SK-N-SH (cell line): ENCODE results near the gene DOCK4. TPM values are rescaled to one million over a fixed set of nuclear protein-coding genes. Genes with fewer than 3 reads are reported as not detected.

Experiments
- CTCF ChIA-PET: fragments of 300-600, 350-600 bp; formaldehyde crosslinking; extraction: SDS; loops from one replicate; lab custom pipeline; 2021; lab: Yijun Ruan, JAX
- POLR2A ChIA-PET: fragments of 350-600 bp; sonication (Branson Sonifier 250); formaldehyde crosslinking; extraction: SDS; loops from one replicate; lab custom pipeline; 2020; ENCODE audit warnings: antibody characterized with exemption, inconsistent platforms; lab: Yijun Ruan, JAX
- DNase-seq: peaks from one replicate; pipeline ENCODE4 v3.0.0; 2012
- H2AFZ ChIP-seq: fragments of 200-600 bp; sonication (generic); 2 replicates; pipeline ENCODE4 v1.8.1; 2016; ENCODE audit warnings: antibody characterized with exemption, mild to moderate bottlenecking, low read depth
- H3F3A ChIP-seq: fragments of 200-600 bp; sonication (generic); replicated peaks from 2 replicates; pipeline ENCODE3; 2016; ENCODE audit warnings: antibody characterized with exemption, mild to moderate bottlenecking; ENCODE audit not compliant: insufficient read depth
- H3K27ac ChIP-seq, 2 experiments: fragments of 200-500 bp in 1 of 2; fragments of 200-600 bp in 1 of 2; sonication (Bioruptor generic) in 1 of 2; sonication (generic), shearing (Covaris generic) in 1 of 2; 2 replicates each; pipeline versions ENCODE4 v1.5.1 to v1.6.1; 2014 to 2016; ENCODE audit warnings: low read depth in 2 of 2, inconsistent platforms in 1 of 2, low read length in 1 of 2, mild to moderate bottlenecking in 1 of 2, mixed read lengths in 1 of 2
- H3K27me3 ChIP-seq: fragments of 200-600 bp; sonication (generic), shearing (Covaris generic); 2 replicates; pipeline ENCODE4 v1.6.1; 2016; ENCODE audit warnings: mixed run types; ENCODE audit not compliant: insufficient read depth
- H3K36me3 ChIP-seq, 2 experiments: fragments of 200-500 bp in 1 of 2; fragments of 200-600 bp in 1 of 2; sonication (Bioruptor generic) in 1 of 2; sonication (generic) in 1 of 2; replicated peaks in 1 of 2; 2 replicates each; pipeline versions ENCODE3 to v1.5.1; 2014 to 2016; ENCODE audit warnings: low read length in 1 of 2, mild to moderate bottlenecking in 1 of 2; ENCODE audit not compliant: insufficient read depth in 2 of 2, control insufficient read depth in 1 of 2
- H3K4me1 ChIP-seq, 2 experiments: fragments of 200-500 bp in 1 of 2; fragments of 200-600 bp in 1 of 2; sonication (Bioruptor generic) in 1 of 2; sonication (generic), shearing (Covaris generic) in 1 of 2; 2 replicates each; pipeline versions ENCODE4 v1.5.1 to v1.6.1; 2014 to 2016; ENCODE audit warnings: low read depth in 1 of 2, low read length in 1 of 2, mixed run types in 1 of 2; ENCODE audit not compliant: insufficient read depth in 2 of 2, control insufficient read depth in 1 of 2
- H3K4me2 ChIP-seq: fragments of 200-600 bp; sonication (generic), shearing (Covaris generic); 2 replicates; pipeline ENCODE4 v1.6.1; 2017; ENCODE audit warnings: mixed run types
- H3K4me3 ChIP-seq, 2 experiments: fragments of 200-500 bp in 1 of 2; fragments of 200-600 bp in 1 of 2; sonication (Bioruptor generic) in 1 of 2; sonication (generic), shearing (Covaris generic) in 1 of 2; 2 replicates each; pipeline versions ENCODE4 v1.5.1 to v1.8.1; 2014 to 2016; ENCODE audit warnings: low read depth in 2 of 2, inconsistent platforms in 1 of 2, low read length in 1 of 2, mild to moderate bottlenecking in 1 of 2, mixed read lengths in 1 of 2, moderate library complexity in 1 of 2
- H3K79me2 ChIP-seq: fragments of 200-600 bp; sonication (generic); 2 replicates; pipeline ENCODE4 v1.8.1; 2017; ENCODE audit warnings: mild to moderate bottlenecking; ENCODE audit not compliant: insufficient read depth
- H3K9ac ChIP-seq: fragments of 200-600 bp; sonication (generic); 2 replicates; pipeline ENCODE4 v1.6.1; 2017; ENCODE audit warnings: mixed run types
- H3K9me2 ChIP-seq: fragments of 200-600 bp; sonication (generic); 2 replicates; pipeline ENCODE4 v1.6.1; 2017; ENCODE audit warnings: mixed run types
- H3K9me3 ChIP-seq: fragments of 200-600 bp; sonication (generic); 2 replicates; pipeline ENCODE4 v1.6.1; 2017; ENCODE audit warnings: mixed run types, mild to moderate bottlenecking, moderate library complexity
- H4K20me1 ChIP-seq: fragments of 200-600 bp; sonication (generic); 2 replicates; pipeline ENCODE4 v1.6.1; 2017; ENCODE audit warnings: mild to moderate bottlenecking, mixed run types; ENCODE audit not compliant: insufficient read depth
- ELF1 ChIP-seq: IDR thresholded peaks from 2 replicates; pipeline ENCODE4 v1.4.0; 2012
- EZH2phosphoT487 ChIP-seq: fragments of 200-600 bp; sonication (generic); IDR thresholded peaks from 2 replicates; pipeline ENCODE4 v1.6.1; 2017; ENCODE audit warnings: low read depth, mixed run types, mild to moderate bottlenecking, antibody characterized with exemption, moderate library complexity, borderline replicate concordance
- FOSL2 ChIP-seq: IDR thresholded peaks from 2 replicates; pipeline ENCODE4 v1.4.0; 2012; ENCODE audit warnings: low read depth, mild to moderate bottlenecking, moderate library complexity, borderline replicate concordance
- FOXJ3 ChIP-seq: sonication (generic); formaldehyde crosslinking; IDR thresholded peaks from 2 replicates; pipeline ENCODE4 v1.5.1; 2020; ENCODE audit warnings: mild to moderate bottlenecking, missing genetic modification reagents
- GABPA ChIP-seq: IDR thresholded peaks from 2 replicates; pipeline ENCODE4 v1.4.0; 2012; ENCODE audit warnings: low read depth, mild to moderate bottlenecking
- IRF3 ChIP-seq: fragments of 150-350 bp; IDR thresholded peaks from 2 replicates; pipeline ENCODE4 v1.6.1; 2016; ENCODE audit warnings: mild to moderate bottlenecking, low read depth, low read length
- JUND ChIP-seq: IDR thresholded peaks from 2 replicates; pipeline ENCODE4 v1.4.0; 2012
- MAX ChIP-seq: IDR thresholded peaks from 2 replicates; pipeline ENCODE4 v1.4.0; 2012; ENCODE audit warnings: low read depth
- MXI1 ChIP-seq: IDR thresholded peaks from 2 replicates; pipeline ENCODE4 v1.6.1; 2012; ENCODE audit warnings: mild to moderate bottlenecking, low read depth, low read length, improper control_type of control experiment
- NFIC ChIP-seq: IDR thresholded peaks from 2 replicates; pipeline ENCODE4 v1.4.0; 2012; ENCODE audit warnings: borderline replicate concordance
- NRF1 ChIP-seq: IDR thresholded peaks from 2 replicates; pipeline ENCODE4 v1.6.1; 2012; ENCODE audit warnings: low read depth, mild to moderate bottlenecking, low read length
- PBX3 ChIP-seq: IDR thresholded peaks from 2 replicates; pipeline ENCODE4; 2012
- RFX5 ChIP-seq: IDR thresholded peaks from 2 replicates; pipeline ENCODE4 v1.6.1; 2012; ENCODE audit warnings: mild to moderate bottlenecking, improper control_type of control experiment, low read length
- TAF1 ChIP-seq: IDR thresholded peaks from 2 replicates; pipeline ENCODE4 v1.6.1; 2012; ENCODE audit warnings: low read depth, mild to moderate bottlenecking, low read length, moderate library complexity, borderline replicate concordance
- TCF12 ChIP-seq: IDR thresholded peaks from 2 replicates; pipeline ENCODE4 v1.4.0; 2012
- TEAD4 ChIP-seq: IDR thresholded peaks from 2 replicates; pipeline ENCODE4 v1.4.0; 2012; ENCODE audit warnings: mild to moderate bottlenecking, borderline replicate concordance; ENCODE audit not compliant: insufficient read depth
- USF1 ChIP-seq: IDR thresholded peaks from 2 replicates; pipeline ENCODE4 v1.4.0; 2012; ENCODE audit warnings: low read depth, borderline replicate concordance
- YY1 ChIP-seq: IDR thresholded peaks from 2 replicates; pipeline ENCODE4 v1.4.0; 2012; ENCODE audit warnings: low read depth, mild to moderate bottlenecking
- ZBTB33 ChIP-seq: IDR thresholded peaks from 2 replicates; pipeline ENCODE4 v1.4.0; 2012; ENCODE audit warnings: low read depth, borderline replicate concordance
- WGBS: methylation state at CpG from one replicate; pipeline ENCODE4 v1.1.6; 2017; ENCODE audit warnings: low lambda C conversion rate; 5-methylcytosine and 5-hydroxymethylcytosine counted together
- polyA plus RNA-seq, 3 experiments: library from polyadenylated mRNA; depleted of rRNA; stranded (reverse); fragments of >200 nt; gene quantifications; 2 replicates each; pipeline ENCODE4 v1.2.3, GENCODE V29; 2012
- TF ChIP-seq, protein P1 (sequence below): IDR thresholded peaks from 2 replicates; pipeline ENCODE4 v1.6.1; 2012; ENCODE audit warnings: mild to moderate bottlenecking, low read depth, low read length, moderate library complexity

The DOCK4 gene
- polyA plus RNA-seq, 1 of the 3 experiments (the other 2 are of a cell fraction): 8.5 TPM

DNA sequence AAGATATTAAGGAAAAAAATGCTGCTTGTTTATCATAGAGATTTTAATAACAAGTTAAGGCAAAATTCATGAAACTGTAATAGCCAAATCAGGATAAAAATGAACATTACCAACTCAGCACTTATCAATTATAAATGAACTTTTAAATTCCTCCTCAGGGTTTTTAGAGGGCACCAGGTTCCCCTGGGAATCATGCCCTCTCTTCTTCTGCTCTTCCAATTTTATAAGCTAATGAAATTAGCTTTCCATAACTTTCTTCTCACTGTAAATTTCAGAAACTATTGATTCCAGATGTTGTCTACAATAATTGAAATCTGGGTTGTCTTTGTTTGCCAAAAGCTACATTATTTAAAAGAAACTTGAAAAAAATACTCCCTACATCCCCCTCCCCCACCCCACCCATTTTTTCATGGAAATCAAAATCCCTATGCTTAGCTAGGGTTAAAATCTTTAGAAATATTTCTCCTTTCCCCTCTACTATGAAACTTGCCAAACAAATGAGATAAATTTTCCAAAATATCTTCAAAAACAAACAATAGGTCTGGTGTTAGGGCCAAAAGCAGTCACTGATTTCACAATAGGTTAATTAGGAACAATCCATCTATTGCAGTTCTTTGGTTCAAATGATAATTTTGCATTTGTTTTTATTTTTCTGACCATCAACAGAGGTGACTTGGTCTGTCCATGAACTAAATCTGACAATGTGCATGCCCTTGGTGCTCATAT, 187.7 kb downstream of the DOCK4 start (continued):
- no peak for TF ChIP-seq IRF3
- TF ChIP-seq TCF12: peak; percentile 43; the same call in 1 of the 2 replicates
- no peak for TF ChIP-seq NFIC
- TF ChIP-seq PBX3: no peak
- no peak for TF ChIP-seq ELF1
- TF ChIP-seq FOSL2: no peak
- no peak for TF ChIP-seq JUND
- no peak for TF ChIP-seq GABPA
- TF ChIP-seq EZH2phosphoT487: no peak
- TF ChIP-seq YY1: no peak
- no peak for TF ChIP-seq USF1
- TF ChIP-seq MAX: no peak
- no peak for TF ChIP-seq MXI1
- TF ChIP-seq NRF1: no peak
- no peak for TF ChIP-seq TAF1
- no peak for TF ChIP-seq FOXJ3 (CRISPR knock-in tag)
- no peak for TF ChIP-seq TEAD4

DNA sequence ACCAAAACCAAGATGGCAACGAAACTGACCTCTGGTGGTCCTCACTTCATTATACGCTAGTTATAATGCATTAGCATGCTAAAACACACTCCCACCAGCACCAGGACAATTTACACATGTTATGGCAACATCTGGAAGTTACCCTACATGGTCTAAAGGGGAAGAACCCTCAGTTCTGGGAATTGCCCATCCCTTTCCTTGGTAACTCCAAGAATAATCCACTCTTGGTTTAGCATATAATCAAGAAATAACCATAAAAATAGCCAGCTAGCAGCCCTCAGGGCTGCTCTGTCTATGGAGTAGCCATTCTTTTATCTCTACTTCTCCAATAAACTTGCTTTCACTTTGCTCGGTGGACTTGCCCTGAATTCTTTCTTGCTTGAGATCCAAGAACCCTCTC, 191.1 kb downstream of the DOCK4 start:
- ChIA-PET POLR2A (interaction anchor here (0.7 kb wide), 1 partner anchor 150 kb away, joined by 3 read pairs; no protein-coding TSS in a partner anchor), CTCF (no interaction called here)
- peaks cover 0 to 37% of the 10 kb centered on the region in 2 experiments; a peak in 2 of 4 replicates for H3K4me1 ChIP-seq
- 94% methylated on average over 3 of the region's 3 CpGs for WGBS
- H3K36me3 ChIP-seq: no peaks in the 10 kb centered on the region
- H3K4me2 ChIP-seq: no peak overlapping the region
- no peaks in the 10 kb centered on the region for H3K9me2 ChIP-seq
- TF ChIP-seq EZH2phosphoT487: no peak
- no peak for TF ChIP-seq TAF1
- no peak for TF ChIP-seq RFX5
- TF ChIP-seq, protein P1, sequence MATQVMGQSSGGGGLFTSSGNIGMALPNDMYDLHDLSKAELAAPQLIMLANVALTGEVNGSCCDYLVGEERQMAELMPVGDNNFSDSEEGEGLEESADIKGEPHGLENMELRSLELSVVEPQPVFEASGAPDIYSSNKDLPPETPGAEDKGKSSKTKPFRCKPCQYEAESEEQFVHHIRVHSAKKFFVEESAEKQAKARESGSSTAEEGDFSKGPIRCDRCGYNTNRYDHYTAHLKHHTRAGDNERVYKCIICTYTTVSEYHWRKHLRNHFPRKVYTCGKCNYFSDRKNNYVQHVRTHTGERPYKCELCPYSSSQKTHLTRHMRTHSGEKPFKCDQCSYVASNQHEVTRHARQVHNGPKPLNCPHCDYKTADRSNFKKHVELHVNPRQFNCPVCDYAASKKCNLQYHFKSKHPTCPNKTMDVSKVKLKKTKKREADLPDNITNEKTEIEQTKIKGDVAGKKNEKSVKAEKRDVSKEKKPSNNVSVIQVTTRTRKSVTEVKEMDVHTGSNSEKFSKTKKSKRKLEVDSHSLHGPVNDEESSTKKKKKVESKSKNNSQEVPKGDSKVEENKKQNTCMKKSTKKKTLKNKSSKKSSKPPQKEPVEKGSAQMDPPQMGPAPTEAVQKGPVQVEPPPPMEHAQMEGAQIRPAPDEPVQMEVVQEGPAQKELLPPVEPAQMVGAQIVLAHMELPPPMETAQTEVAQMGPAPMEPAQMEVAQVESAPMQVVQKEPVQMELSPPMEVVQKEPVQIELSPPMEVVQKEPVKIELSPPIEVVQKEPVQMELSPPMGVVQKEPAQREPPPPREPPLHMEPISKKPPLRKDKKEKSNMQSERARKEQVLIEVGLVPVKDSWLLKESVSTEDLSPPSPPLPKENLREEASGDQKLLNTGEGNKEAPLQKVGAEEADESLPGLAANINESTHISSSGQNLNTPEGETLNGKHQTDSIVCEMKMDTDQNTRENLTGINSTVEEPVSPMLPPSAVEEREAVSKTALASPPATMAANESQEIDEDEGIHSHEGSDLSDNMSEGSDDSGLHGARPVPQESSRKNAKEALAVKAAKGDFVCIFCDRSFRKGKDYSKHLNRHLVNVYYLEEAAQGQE: no peak
- TF ChIP-seq IRF3: no peak
- TF ChIP-seq ELF1: no peak
- no peak for TF ChIP-seq ZBTB33
- TF ChIP-seq JUND: no peak
- TF ChIP-seq YY1: no peak
- TF ChIP-seq, all 33 proteins: peak for 0
- Histone ChIP-seq H3K4me3 (no peak overlapping the region), H4K20me1 (no peaks in the 10 kb centered on the region), H3K79me2 (no peaks in the 10 kb centered on the region), H2AFZ (no peak overlapping the region), H3K27me3 (no peaks in the 10 kb centered on the region), H3F3A (no peaks in the 10 kb centered on the region), H3K9me3 (no peaks in the 10 kb centered on the region), H3K27ac (no peak overlapping the region), H3K9ac (no peak overlapping the region)
- no peak for DNase-seq
